NK-92 (cell line): ENCODE measurements around the gene IGFL2.
"Not testable (repeated sequence)": the region's sequence is repeated elsewhere in the genome, so short reads cannot be mapped to it uniquely, and the experiment has no call there.

Experiments
- DNase-seq: peaks from one replicate; lab custom pipeline; 2025; ENCODE audit not compliant: unreplicated experiment; lab: John Stamatoyannopoulos, UW

The IGFL2 gene

GRCh38 chr19:46147791-46148288 is at the start of gene IGFL2:
TSS of gene IGFL2 (plus strand) at chr19:46148238. CDS start at chr19:46148279, 41 bp downstream.
- DNase-seq = no peak

GRCh38 chr19:46100344-46100743 is 47.7 kb upstream of the IGFL2 start:
- no peak for DNase-seq

GRCh38 chr19:46101293-46101692 is 46.7 kb upstream of the IGFL2 start:
- DNase-seq = no peak

- DNase-seq = not testable (repeated sequence)
Measured at GRCh38 chr19:46102333-46102732, 45.7 kb upstream of the IGFL2 start.

GRCh38 chr19:46107371-46107770 is 40.7 kb upstream of the IGFL2 start:
- DNase-seq = no peak

- DNase-seq = no peak
Measured at GRCh38 chr19:46109876-46110275, 38.2 kb upstream of the IGFL2 start.

GRCh38 chr19:46111376-46111775 is 36.7 kb upstream of the IGFL2 start:
- no peak for DNase-seq

GRCh38 chr19:46112527-46112926 is 35.5 kb upstream of the IGFL2 start:
- DNase-seq = no peak

- DNase-seq = no peak
Measured at GRCh38 chr19:46113726-46114125, 34.3 kb upstream of the IGFL2 start.

GRCh38 chr19:46115396-46116106 is 32.5 kb upstream of the IGFL2 start:
- no peak for DNase-seq

GRCh38 chr19:46116121-46116520 is 31.9 kb upstream of the IGFL2 start:
- DNase-seq = no peak

- DNase-seq = no peak
Measured at GRCh38 chr19:46118136-46118535, 29.9 kb upstream of the IGFL2 start.

GRCh38 chr19:46124638-46125115 is 23.4 kb upstream of the IGFL2 start, which contains the start of gene IGFL3:
TSS of gene IGFL3 (minus strand) at chr19:46124688. CDS start at chr19:46124649, 39 bp downstream.
- no peak for DNase-seq

GRCh38 chr19:46125447-46125846 is 22.6 kb upstream of the IGFL2 start:
- DNase-seq = no peak

- no peak for DNase-seq
Measured at GRCh38 chr19:46126086-46126580, 21.9 kb upstream of the IGFL2 start.

- DNase-seq = no peak
Measured at GRCh38 chr19:46131485-46132143, 16.4 kb upstream of the IGFL2 start.

GRCh38 chr19:46132508-46133100 is 15.4 kb upstream of the IGFL2 start:
- no peak for DNase-seq

GRCh38 chr19:46133101-46133627 is 14.9 kb upstream of the IGFL2 start:
- no peak for DNase-seq

GRCh38 chr19:46133777-46134241 is 14.2 kb upstream of the IGFL2 start:
- no peak for DNase-seq

GRCh38 chr19:46134527-46134926 is 13.5 kb upstream of the IGFL2 start:
- DNase-seq = no peak

- no peak for DNase-seq
Measured at GRCh38 chr19:46137915-46138473, 10.0 kb upstream of the IGFL2 start.
